Mesodermal cell (in vitro differentiated cells): ENCODE results near the gene PRUNE2.
"Not testable (repeated sequence)": the region's sequence is repeated elsewhere in the genome, so short reads cannot be mapped to it uniquely, and the experiment has no call there.

Source experiments
- H3K27ac ChIP-seq: 2 replicates; pipeline ENCODE4 v1.7.0; 2013; ENCODE audit warnings: mild to moderate bottlenecking, low read depth, low read length, moderate library complexity; ENCODE audit not compliant: severe bottlenecking
- H3K36me3 ChIP-seq: 2 replicates; pipeline ENCODE4 v1.7.1; 2013; ENCODE audit warnings: mild to moderate bottlenecking, low read length, moderate library complexity; ENCODE audit not compliant: control insufficient read depth, insufficient read depth
- H3K4me1 ChIP-seq: one replicate; pipeline ENCODE4 v1.7.1; 2013; ENCODE audit warnings: mild to moderate bottlenecking, low read length; ENCODE audit not compliant: insufficient read depth, control insufficient read depth, poor library complexity, severe bottlenecking
- H3K4me3 ChIP-seq: 2 replicates; pipeline ENCODE4 v1.7.0; 2013; ENCODE audit warnings: low read length, control low read depth, mild to moderate bottlenecking; ENCODE audit not compliant: insufficient read depth, poor library complexity, severe bottlenecking; ENCODE audit errors: extremely low read depth
- H3K9me3 ChIP-seq: 2 replicates; pipeline ENCODE4 v1.7.1; 2013; ENCODE audit warnings: mild to moderate bottlenecking, low read length, moderate library complexity; ENCODE audit not compliant: control insufficient read depth
- WGBS, 2 experiments: methylation state at CpG; one replicate each; pipeline ENCODE4 v1.1.5; 2013; ENCODE audit warnings: missing lambda C conversion rate in 2 of 2; ENCODE audit not compliant: insufficient coverage in 2 of 2; 5-methylcytosine and 5-hydroxymethylcytosine counted together

The PRUNE2 gene

DNA sequence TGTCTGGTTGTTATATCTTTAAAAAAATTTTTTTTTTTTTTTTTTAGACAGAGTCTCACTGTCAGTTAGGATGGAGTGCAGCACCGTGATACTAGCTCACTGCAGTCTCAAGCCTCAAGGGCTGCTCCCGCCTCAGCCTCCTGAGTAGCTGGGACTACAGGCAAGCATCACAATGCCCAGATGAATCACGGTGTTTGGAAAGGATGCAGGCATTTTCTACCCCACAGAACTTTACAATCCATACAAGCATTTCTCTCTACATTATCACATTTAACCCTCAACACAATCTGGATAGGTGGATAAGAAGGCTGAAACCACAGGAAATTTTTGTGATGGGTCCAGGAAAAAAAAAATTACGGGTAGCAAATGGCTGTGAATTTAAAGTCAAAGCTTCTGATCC is 147.4 kb downstream of the PRUNE2 start:
- Histone ChIP-seq H3K9me3 (no peaks in the 10 kb centered on the region), H3K36me3 (no peaks in the 10 kb centered on the region), H3K4me3 (no peak overlapping the region), H3K27ac (no peak overlapping the region), H3K4me1 (no peaks in the 10 kb centered on the region)
- 74 to 79% methylated on average over 3 of the region's 4 CpGs for WGBS, 2 experiments

DNA sequence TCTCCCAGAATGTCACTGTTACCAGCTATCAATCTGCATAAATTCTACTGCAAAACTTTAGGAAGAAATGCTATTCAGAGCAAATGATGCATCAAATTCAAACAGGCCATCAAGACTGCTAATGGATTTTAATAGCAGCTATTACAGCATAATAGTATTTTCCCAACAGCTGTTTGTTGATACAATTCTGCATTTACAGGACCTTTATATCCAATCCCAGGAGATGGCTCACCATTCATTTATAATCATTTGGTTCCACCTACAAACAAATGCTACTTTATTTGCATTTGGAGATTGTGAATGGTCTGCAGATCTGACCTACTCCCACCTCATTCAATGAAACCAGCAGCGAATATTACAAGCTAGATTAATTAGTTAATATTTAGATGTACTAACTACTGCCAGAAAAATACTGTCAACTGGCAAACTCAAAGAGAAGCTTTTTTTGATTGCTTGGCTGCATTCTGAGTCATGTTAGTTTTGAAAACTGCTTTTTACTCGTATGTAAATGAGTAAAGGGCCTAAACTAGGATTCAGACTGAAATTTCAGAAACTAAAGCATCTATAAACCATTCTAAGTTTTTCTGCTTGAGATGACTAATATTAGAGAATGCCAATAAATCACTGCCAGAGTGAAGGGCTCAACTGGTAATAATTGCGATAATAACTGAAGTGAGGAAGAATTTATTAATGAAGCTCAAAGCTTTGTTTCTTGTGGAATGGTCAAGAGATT is 148.8 kb downstream of the PRUNE2 start:
- 88 to 100% methylated on average over 1 of the region's 3 CpGs for WGBS, 2 experiments
- no peaks in the 10 kb centered on the region for H3K9me3 ChIP-seq
- H3K4me3 ChIP-seq = no peak overlapping the region
- no peaks in the 10 kb centered on the region for H3K4me1 ChIP-seq
- no peaks in the 10 kb centered on the region for H3K36me3 ChIP-seq
- H3K27ac ChIP-seq = no peak overlapping the region

DNA sequence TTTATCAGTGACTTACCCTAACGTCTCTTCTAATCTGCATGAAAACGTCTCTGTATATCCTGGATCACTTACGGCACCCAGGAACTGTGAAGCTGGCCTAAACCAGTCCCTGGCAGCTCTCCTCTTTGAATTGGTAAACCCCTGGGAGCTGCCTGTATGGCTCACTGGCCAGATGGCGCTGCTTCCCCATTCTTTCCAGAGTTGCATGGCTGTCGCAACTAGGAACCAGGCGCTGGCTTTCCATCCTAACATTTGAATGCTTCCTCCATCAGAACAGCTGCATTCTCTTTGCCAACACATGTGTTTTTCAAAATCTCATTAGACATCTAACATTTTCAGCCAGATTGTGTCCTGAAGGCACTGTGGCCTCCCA is 149.7 kb downstream of the PRUNE2 start:
- Histone ChIP-seq H3K4me1 (no peaks in the 10 kb centered on the region), H3K4me3 (no peak overlapping the region), H3K9me3 (no peaks in the 10 kb centered on the region), H3K27ac (no peak overlapping the region), H3K36me3 (no peaks in the 10 kb centered on the region)
- WGBS, 2 experiments = 67 to 71% methylated on average over 5 to 6 of the region's 6 CpGs

DNA sequence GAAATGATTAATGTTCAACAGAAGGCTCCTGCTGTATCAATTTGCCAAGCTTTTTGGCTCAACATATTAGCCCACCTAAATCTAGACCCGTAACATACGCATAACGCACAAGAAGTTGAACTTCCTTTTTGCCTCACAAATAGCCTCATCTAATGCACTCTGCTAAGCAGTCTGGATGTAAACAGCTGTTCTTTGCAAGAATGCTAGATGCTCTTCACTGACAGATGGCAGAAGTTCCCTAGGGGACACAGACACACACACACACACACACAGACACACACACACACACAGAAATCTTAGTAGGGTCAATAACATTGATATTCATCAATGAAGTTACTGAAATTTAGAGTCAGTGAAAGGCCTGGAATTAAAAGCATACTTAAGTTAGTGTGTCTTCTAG is 154.9 kb downstream of the PRUNE2 start:
- H3K9me3 ChIP-seq = peaks cover 1% of the 10 kb centered on the region
- no peak overlapping the region for H3K4me3 ChIP-seq
- no peak overlapping the region for H3K27ac ChIP-seq
- H3K4me1 ChIP-seq = no peaks in the 10 kb centered on the region
- WGBS, 2 experiments = 97% methylated on average over 3 of the region's 3 CpGs; no CpG with 5 or more reads in 1 of the 2 experiments
- no peaks in the 10 kb centered on the region for H3K36me3 ChIP-seq

DNA sequence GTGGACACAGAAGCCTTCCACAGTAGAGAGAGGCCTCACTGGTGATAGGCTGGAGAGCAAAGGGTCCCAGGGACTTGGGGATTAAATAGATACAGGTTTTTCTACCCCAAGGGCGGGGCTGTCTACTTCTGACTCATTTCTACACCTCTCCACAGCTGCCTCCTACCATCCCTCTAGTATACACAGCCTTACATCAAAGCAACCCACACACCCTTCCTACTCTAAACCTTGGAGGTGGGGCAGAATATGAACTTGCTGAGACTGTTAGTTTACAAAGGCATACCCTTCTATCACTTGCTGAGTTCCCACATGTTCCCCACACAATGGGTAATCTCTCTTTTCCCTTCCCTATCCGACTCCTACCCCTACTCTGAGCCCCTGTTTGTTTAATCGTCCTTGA is 161.6 kb downstream of the PRUNE2 start:
- H3K4me1 ChIP-seq = no peaks in the 10 kb centered on the region
- H3K9me3 ChIP-seq = peaks cover 7% of the 10 kb centered on the region
- no peak overlapping the region for H3K27ac ChIP-seq
- 79 to 94% methylated on average over 2 to 3 of the region's 3 CpGs for WGBS, 2 experiments
- no peak overlapping the region for H3K4me3 ChIP-seq
- H3K36me3 ChIP-seq = no peaks in the 10 kb centered on the region

DNA sequence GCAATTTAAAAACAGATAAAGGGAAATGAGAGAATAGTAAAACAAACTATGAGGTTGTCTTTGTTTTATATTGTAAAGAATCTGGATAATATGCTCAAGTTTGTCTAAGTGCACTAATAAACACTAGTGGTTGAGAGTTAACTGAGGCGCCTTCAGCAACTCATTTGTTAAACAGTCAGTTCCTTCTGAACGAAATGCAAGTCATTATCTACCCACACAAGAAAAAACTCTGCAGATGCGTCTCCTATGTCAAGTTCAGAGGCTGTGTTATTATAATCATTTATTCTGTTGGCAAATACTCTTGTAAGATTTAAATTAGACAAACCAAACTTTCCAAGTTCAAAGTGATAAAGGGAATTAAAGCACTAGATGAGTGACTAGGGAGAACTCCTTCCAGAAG is 162.0 kb downstream of the PRUNE2 start:
- Histone ChIP-seq H3K4me1 (no peaks in the 10 kb centered on the region), H3K9me3 (peaks cover 7% of the 10 kb centered on the region), H3K36me3 (no peaks in the 10 kb centered on the region), H3K27ac (no peak overlapping the region), H3K4me3 (no peak overlapping the region)
- no CpG with 5 or more reads among the region's 3 CpGs for WGBS, 2 experiments

DNA sequence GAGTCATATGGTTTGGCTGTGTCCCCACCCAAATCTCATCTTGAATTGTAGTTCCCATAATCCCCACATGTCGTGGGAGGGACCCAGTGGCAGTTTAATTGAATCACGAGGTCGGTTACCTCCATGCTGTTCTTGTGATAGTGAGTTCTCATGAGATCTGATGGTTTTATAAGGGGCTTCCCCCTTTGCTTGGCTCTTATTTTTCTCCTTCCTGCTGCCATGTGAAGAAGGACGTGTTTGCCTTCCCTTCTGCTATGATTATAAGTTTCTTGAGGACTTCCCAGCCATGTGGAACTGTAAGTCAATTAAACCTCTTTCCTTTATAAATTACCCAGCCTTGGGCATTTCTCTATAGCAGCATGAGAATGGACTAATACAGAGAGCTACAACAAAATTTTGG is 163.0 kb downstream of the PRUNE2 start:
- not testable (repeated sequence) for H3K4me3 ChIP-seq, H3K4me1 ChIP-seq, H3K36me3 ChIP-seq, H3K27ac ChIP-seq, H3K9me3 ChIP-seq
- WGBS, 2 experiments = 100% methylated on average over 1 to 2 of the region's 4 CpGs

DNA sequence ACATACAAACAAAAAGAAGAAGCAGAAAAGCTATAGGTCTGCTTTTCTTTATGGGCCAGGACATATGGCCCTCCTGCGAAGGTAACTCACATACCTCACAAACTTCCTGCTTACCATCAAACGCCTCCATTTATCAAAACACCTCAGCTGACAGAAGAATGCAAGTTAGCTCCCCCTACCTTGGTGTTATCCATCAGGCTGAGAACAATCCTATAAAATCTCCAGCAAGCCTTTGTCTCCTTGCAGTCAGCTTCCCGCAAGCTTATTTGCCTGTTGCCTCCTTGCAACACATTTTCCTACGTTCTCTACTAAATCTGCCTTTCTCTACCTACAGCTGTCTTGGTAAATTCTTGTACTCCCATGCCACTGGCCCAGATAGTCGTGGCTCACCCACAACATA is 164.4 kb downstream of the PRUNE2 start:
- WGBS, 2 experiments = 73 to 88% methylated on average over 3 to 4 of the region's 5 CpGs
- H3K36me3 ChIP-seq = no peaks in the 10 kb centered on the region
- H3K4me3 ChIP-seq = no peak overlapping the region
- H3K9me3 ChIP-seq = peaks cover 7% of the 10 kb centered on the region
- no peaks in the 10 kb centered on the region for H3K4me1 ChIP-seq
- H3K27ac ChIP-seq = no peak overlapping the region

DNA sequence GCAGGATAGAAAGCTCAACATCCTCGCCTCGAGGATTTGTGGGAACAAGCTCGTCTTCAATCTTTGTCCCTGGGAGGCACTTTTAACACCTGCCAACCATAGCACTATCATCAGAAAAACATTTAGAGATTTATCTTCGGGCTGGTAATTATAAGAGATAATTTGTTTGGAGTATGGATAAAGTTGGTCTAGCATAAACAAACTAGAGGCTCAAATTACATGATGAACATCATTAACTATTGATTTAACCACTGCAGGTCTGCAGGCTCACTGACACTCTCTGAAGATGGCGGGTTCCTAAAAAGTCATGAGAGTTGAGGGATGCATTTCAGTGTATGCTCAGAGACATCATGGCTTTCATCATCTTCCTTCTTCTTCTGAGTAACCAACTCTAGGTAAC is 167.5 kb downstream of the PRUNE2 start:
- Histone ChIP-seq H3K27ac (no peak overlapping the region), H3K36me3 (no peaks in the 10 kb centered on the region), H3K4me1 (no peaks in the 10 kb centered on the region), H3K9me3 (no peaks in the 10 kb centered on the region), H3K4me3 (no peak overlapping the region)
- WGBS, 2 experiments = 72 to 100% methylated on average over 3 to 4 of the region's 5 CpGs

DNA sequence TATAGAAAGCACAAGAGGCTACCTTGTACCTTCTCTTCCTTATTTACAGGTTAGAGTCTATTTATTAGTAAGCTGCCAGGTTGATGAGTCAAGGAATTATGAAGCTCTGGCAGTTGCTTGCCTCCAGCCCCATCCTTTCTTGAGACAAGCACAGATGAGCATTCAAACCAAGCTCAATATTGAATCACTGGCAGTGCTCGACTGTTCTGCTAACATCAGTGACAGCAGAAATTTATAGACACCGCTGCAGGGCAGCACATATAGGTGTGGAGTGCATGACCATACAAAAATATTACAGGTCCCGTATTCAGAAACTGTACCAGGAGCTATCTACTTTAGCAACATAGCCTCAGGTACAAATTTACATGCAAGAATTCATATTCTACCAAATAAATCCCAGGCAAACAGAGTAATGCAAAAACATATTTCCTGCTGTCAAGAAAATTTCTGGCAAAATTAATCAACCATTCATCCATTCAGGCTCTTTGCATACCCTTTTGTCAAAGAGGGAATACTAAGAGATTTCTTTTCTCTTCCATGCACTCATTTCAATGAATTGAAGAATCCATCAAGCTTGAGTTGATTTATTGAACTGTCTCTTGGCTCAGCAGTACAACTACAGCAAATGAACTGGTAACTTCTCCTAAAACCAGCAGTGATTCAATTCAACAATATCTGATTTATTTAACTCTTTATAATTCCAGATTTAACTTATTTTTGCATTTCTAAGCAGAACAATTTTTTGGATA is 168.6 kb downstream of the PRUNE2 start:
- no peak overlapping the region for H3K27ac ChIP-seq
- H3K9me3 ChIP-seq = no peaks in the 10 kb centered on the region
- H3K4me1 ChIP-seq = no peaks in the 10 kb centered on the region
- whole genome bisulfite sequencing, 2 experiments = 100% methylated on average over 2 of the region's 3 CpGs; no CpG with 5 or more reads in 1 of the 2 experiments
- H3K4me3 ChIP-seq = no peak overlapping the region
- no peaks in the 10 kb centered on the region for H3K36me3 ChIP-seq

DNA sequence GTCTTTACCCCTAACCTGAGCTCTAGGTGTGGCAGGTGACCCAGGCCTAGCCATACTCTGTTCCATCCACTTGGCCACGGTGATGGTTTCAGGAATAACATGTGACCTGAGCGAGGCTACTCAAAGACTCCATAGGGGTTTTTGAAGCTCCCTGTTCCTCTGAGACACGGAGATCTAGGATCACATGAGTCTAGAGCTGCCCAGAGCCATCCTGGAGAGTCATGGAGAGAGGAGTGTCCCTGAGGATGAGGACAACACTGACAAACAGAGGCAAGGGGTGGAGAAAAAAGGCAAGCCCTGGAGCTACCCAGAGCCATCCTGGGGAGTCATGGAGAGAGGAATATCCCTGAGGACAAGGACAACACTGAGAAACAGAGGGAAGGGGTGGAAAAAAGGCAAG is 171.2 kb downstream of the PRUNE2 start:
- Histone ChIP-seq H3K9me3 (no peaks in the 10 kb centered on the region), H3K27ac (no peak overlapping the region), H3K4me3 (no peak overlapping the region), H3K36me3 (no peaks in the 10 kb centered on the region), H3K4me1 (no peaks in the 10 kb centered on the region)
- WGBS, 2 experiments = 89 to 97% methylated on average over 3 of the region's 3 CpGs
